Measurements from ENCODE around the gene ANTXR1. TPM values are rescaled to one million over a fixed set of nuclear protein-coding genes. Genes with fewer than 3 reads are reported as not detected.

ANTXR1 gene
- total RNA-seq, 6 donors from 2014 or later = 11.5 to 76.4 (median 31.4) TPM

- no peak overlapping the region for H3K27ac ChIP-seq
- TF ChIP-seq POLR2A (IDR thresholded peaks at IDR 0.05) (no peak), EP300 (IDR thresholded peaks at IDR 0.05) (no peak)
- no peaks in the 10 kb centered on the region for H3K27me3 ChIP-seq
- H3K9me3 ChIP-seq = peaks cover 3 to 27% (median 14%) of the 10 kb centered on the region in 4 donors
- no peaks in the 10 kb centered on the region for H3K36me3 ChIP-seq
- no peak overlapping the region for H3K4me3 ChIP-seq
- DNase-seq (no peak), ATAC-seq (ENCODE audit: low FRiP score in 2 of 2) (no peak)
- H3K4me1 ChIP-seq = no peaks in the 10 kb centered on the region
Observed at GRCh38 chr2:69260666-69261065, 247.7 kb downstream of the ANTXR1 start.

- TF ChIP-seq POLR2AphosphoS5 (IDR thresholded peaks at IDR 0.05) (no peak), EP300 (IDR thresholded peaks at IDR 0.05) (no peak), POLR2A (IDR thresholded peaks at IDR 0.05) (no peak), CTCF (IDR thresholded peaks at IDR 0.05) (no peak)
- no peak for DNase-seq
- no peak for ATAC-seq (ENCODE audit: low FRiP score in 2 of 2)
- H3K4me3 ChIP-seq = no peak overlapping the region
- peaks cover 0 to 6% (median 2%) of the 10 kb centered on the region in 4 donors for H3K4me1 ChIP-seq
- WGBS, 2 donors = 66 to 75% methylated on average over 4 of the region's 4 CpGs
- no peaks in the 10 kb centered on the region for H3K36me3 ChIP-seq
- no peak overlapping the region for H3K27ac ChIP-seq
- no peaks in the 10 kb centered on the region for H3K9me3 ChIP-seq
- H3K27me3 ChIP-seq = no peaks in the 10 kb centered on the region
Observed at GRCh38 chr2:69269330-69269729, 256.4 kb downstream of the ANTXR1 start.

GRCh38 chr2:69271831-69272257 lies 258.9 kb downstream of the ANTXR1 start:
- ATAC-seq (ENCODE audit: low FRiP score in 2 of 2) (peak in 1 of 2 donors; percentile 84), DNase-seq (peak in 1 of 2 donors; percentile 36)
- H3K4me3 ChIP-seq = no peak overlapping the region
- no peak overlapping the region for H3K27ac ChIP-seq
- 41 to 46% methylated on average over 3 of the region's 3 CpGs for WGBS, 2 donors
- peaks cover 0 to 6% (median 2%) of the 10 kb centered on the region in 4 donors for H3K4me1 ChIP-seq
- TF ChIP-seq CTCF (IDR thresholded peaks at IDR 0.05) (no peak), POLR2A (IDR thresholded peaks at IDR 0.05) (no peak), EP300 (IDR thresholded peaks at IDR 0.05) (no peak), POLR2AphosphoS5 (IDR thresholded peaks at IDR 0.05) (no peak)
- no peaks in the 10 kb centered on the region for H3K27me3 ChIP-seq
- H3K9me3 ChIP-seq = no peaks in the 10 kb centered on the region
- H3K36me3 ChIP-seq = no peaks in the 10 kb centered on the region

GRCh38 chr2:69272803-69273471 lies 260.0 kb downstream of the ANTXR1 start:
- Histone ChIP-seq H3K27ac (no peak overlapping the region), H3K36me3 (no peaks in the 10 kb centered on the region), H3K27me3 (no peaks in the 10 kb centered on the region), H3K4me3 (no peak overlapping the region), H3K9me3 (no peaks in the 10 kb centered on the region), H3K4me1 (peaks cover 0 to 6% (median 2%) of the 10 kb centered on the region in 4 donors)
- no peak for TF ChIP-seq POLR2AphosphoS5 (IDR thresholded peaks at IDR 0.05)
- TF ChIP-seq CTCF (IDR thresholded peaks at IDR 0.05) = no peak
- TF ChIP-seq POLR2A (IDR thresholded peaks at IDR 0.05) = no peak
- TF ChIP-seq EP300 (IDR thresholded peaks at IDR 0.05) = no peak
- DNase-seq = peak; percentile 3 to 28
- ATAC-seq (ENCODE audit: low FRiP score in 2 of 2) = peak; percentile 78 to 82
- 66 to 74% methylated on average over 8 to 9 of the region's 9 CpGs for WGBS, 2 donors

GRCh38 chr2:69275490-69275889 lies 262.5 kb downstream of the ANTXR1 start:
- no peak overlapping the region for H3K4me3 ChIP-seq
- no peaks in the 10 kb centered on the region for H3K9me3 ChIP-seq
- peaks cover 0 to 6% (median 2%) of the 10 kb centered on the region in 4 donors for H3K4me1 ChIP-seq
- DNase-seq (no peak), ATAC-seq (ENCODE audit: low FRiP score in 2 of 2) (no peak)
- WGBS, 2 donors = 95% methylated on average over 1 of the region's 1 CpG
- no peaks in the 10 kb centered on the region for H3K27me3 ChIP-seq
- H3K36me3 ChIP-seq = no peaks in the 10 kb centered on the region
- H3K27ac ChIP-seq = no peak overlapping the region
- TF ChIP-seq POLR2AphosphoS5 (IDR thresholded peaks at IDR 0.05) (no peak), EP300 (IDR thresholded peaks at IDR 0.05) (no peak), CTCF (IDR thresholded peaks at IDR 0.05) (no peak), POLR2A (IDR thresholded peaks at IDR 0.05) (no peak)
